SK-N-SH treated with all-trans-retinoic acid at 6 μM for 48 hours (cell line): ENCODE data around the gene EPHA4.

ENCODE experiments used
- BACH2 ChIP-seq: fragments of 250-450 bp; sonication (Bioruptor Pico); IDR thresholded peaks from 2 replicates; pipeline ENCODE4 v1.9.0; 2021; ENCODE audit warnings: mild to moderate bottlenecking, borderline replicate concordance
- CREB5 ChIP-seq: fragments of 250-450 bp; sonication (Bioruptor Pico); IDR thresholded peaks from 2 replicates; pipeline ENCODE4 v1.5.1; 2020; ENCODE audit warnings: low read depth, mild to moderate bottlenecking, moderate library complexity
- ISL1 ChIP-seq: fragments of 250-450 bp; sonication (Bioruptor Pico); IDR thresholded peaks from 2 replicates; pipeline ENCODE4 v2.1.2; 2022; ENCODE audit warnings: mild to moderate bottlenecking, moderate library complexity
- PATZ1 ChIP-seq: fragments of 250-450 bp; sonication (Bioruptor Pico); IDR thresholded peaks from 2 replicates; pipeline ENCODE4 v1.8.0; 2020; ENCODE audit warnings: mild to moderate bottlenecking, moderate library complexity, borderline replicate concordance
- PPARA ChIP-seq: fragments of 250-450 bp; sonication (Bioruptor Pico); IDR thresholded peaks from 2 replicates; pipeline ENCODE4 v1.5.0; 2020; ENCODE audit warnings: mild to moderate bottlenecking, borderline replicate concordance
- TOX ChIP-seq: fragments of 250-450 bp; sonication (Bioruptor Pico); IDR thresholded peaks from 2 replicates; pipeline ENCODE4 v1.8.0; 2021; ENCODE audit warnings: mild to moderate bottlenecking, moderate library complexity, borderline replicate concordance
- ZFP30 ChIP-seq: fragments of 450-650 bp; formaldehyde crosslinking; IDR thresholded peaks from 2 replicates; pipeline ENCODE4 v1.5.0; 2022; ENCODE audit warnings: mild to moderate bottlenecking, moderate library complexity
- ZNF70 ChIP-seq: fragments of 450-650 bp; formaldehyde crosslinking; IDR thresholded peaks from 2 replicates; pipeline ENCODE4 v1.5.0; 2020; ENCODE audit warnings: mild to moderate bottlenecking, moderate library complexity
- ZNF8 ChIP-seq: fragments of 450-650 bp; formaldehyde crosslinking; IDR thresholded peaks from 2 replicates; pipeline ENCODE4 v1.5.0; 2020; ENCODE audit warnings: mild to moderate bottlenecking, moderate library complexity

- TF ChIP-seq ISL1 (CRISPR knock-in tag) (no peak), BACH2 (CRISPR knock-in tag) (no peak), PPARA (CRISPR knock-in tag) (no peak), PATZ1 (CRISPR knock-in tag) (no peak), ZFP30 (CRISPR knock-in tag) (no peak), ZNF70 (no peak), CREB5 (CRISPR knock-in tag) (no peak), ZNF8 (CRISPR knock-in tag) (no peak), TOX (CRISPR knock-in tag) (no peak)
Measured at GRCh38 chr2:221572821-221573429, 821 bp upstream of the EPHA4 start.
